Measurements from ENCODE around the gene SUSD5.

The SUSD5 gene

GRCh38 chr3:33218446-33219174, at the start of gene SUSD5:
TSS of gene SUSD5 (minus strand) at chr3:33218810. CDS start at chr3:33218797, 13 bp downstream.
- no peak for DNase-seq

GRCh38 chr3:33260104-33260503, 41.5 kb upstream of the SUSD5 start:
- DNase-seq = no peak

GRCh38 chr3:33256249-33256648, 37.6 kb upstream of the SUSD5 start:
- no peak for DNase-seq

- no peak for DNase-seq
Observed at GRCh38 chr3:33250712-33251111, 32.1 kb upstream of the SUSD5 start.

- DNase-seq = no peak
Observed at GRCh38 chr3:33246786-33247185, 28.2 kb upstream of the SUSD5 start.

GRCh38 chr3:33240261-33240660, 21.7 kb upstream of the SUSD5 start:
- DNase-seq = no peak

- no peak for DNase-seq
Observed at GRCh38 chr3:33238923-33239322, 20.3 kb upstream of the SUSD5 start.

GRCh38 chr3:33237439-33237838, 18.8 kb upstream of the SUSD5 start:
- DNase-seq = no peak

- DNase-seq = no peak
Observed at GRCh38 chr3:33236005-33236404, 17.4 kb upstream of the SUSD5 start.

GRCh38 chr3:33233884-33234283, 15.3 kb upstream of the SUSD5 start:
- DNase-seq = no peak

GRCh38 chr3:33231756-33232465, 13.3 kb upstream of the SUSD5 start:
- DNase-seq = no peak

- no peak for DNase-seq
Observed at GRCh38 chr3:33229947-33230346, 11.3 kb upstream of the SUSD5 start.

- DNase-seq = no peak
Observed at GRCh38 chr3:33229066-33229465, 10.5 kb upstream of the SUSD5 start.

- DNase-seq = no peak
Observed at GRCh38 chr3:33221241-33221640, 2.6 kb upstream of the SUSD5 start.

- DNase-seq = no peak
Observed at GRCh38 chr3:33219175-33219487, 521 bp upstream of the SUSD5 start.

- DNase-seq = no peak
Observed at GRCh38 chr3:33217866-33218445, 654 bp downstream of the SUSD5 start.

- no peak for DNase-seq
Observed at GRCh38 chr3:33215739-33216138, 2.9 kb downstream of the SUSD5 start.

GRCh38 chr3:33212406-33212805, 6.2 kb downstream of the SUSD5 start:
- DNase-seq = no peak

- DNase-seq = no peak
Observed at GRCh38 chr3:33211444-33211843, 7.2 kb downstream of the SUSD5 start.

- DNase-seq = no peak
Observed at GRCh38 chr3:33209357-33209756, 9.3 kb downstream of the SUSD5 start.

- DNase-seq = no peak
Observed at GRCh38 chr3:33202711-33203457, 15.7 kb downstream of the SUSD5 start.

GRCh38 chr3:33201195-33201594, 17.4 kb downstream of the SUSD5 start:
- no peak for DNase-seq

GRCh38 chr3:33196538-33196937, 22.1 kb downstream of the SUSD5 start:
- DNase-seq = no peak

GRCh38 chr3:33194303-33194702, 24.3 kb downstream of the SUSD5 start:
- no peak for DNase-seq

Measured in 8988T (cell line).